K562 (cell line): ENCODE results near the gene RBP3. TPM values are rescaled to one million over a fixed set of nuclear protein-coding genes. Genes with fewer than 3 reads are reported as not detected.

ENCODE experiments used
- ATAC-seq: fragments of 200-7000 bp; cut with Tn5 transposase; 3 replicates; pipeline ENCODE4 v1.9.1; 2020; ENCODE audit warnings: moderate library complexity
- BruUV-seq: library from RNA; stranded (reverse); fragments of 400-500 nt; replicated peaks from 2 replicates; lab custom pipeline; 2021; lab: Mats Ljungman, UMichigan
- CTCF ChIA-PET: fragments of 300-600 bp; formaldehyde crosslinking; extraction: SDS; loops from one replicate; lab custom pipeline; 2021; ENCODE audit warnings: low intra/inter-chr PET ratio; lab: Yijun Ruan, JAX
- POLR2A ChIA-PET: fragments of 300-600, 350-650 bp; sonication (Branson Sonifier 250); formaldehyde crosslinking; extraction: SDS; loops from one replicate; lab custom pipeline; 2021; ENCODE audit warnings: antibody characterized with exemption, inconsistent platforms; lab: Yijun Ruan, JAX
- DNase-seq, 4 experiments: peaks; one replicate each; pipeline versions ENCODE4 v3.0.0 to v3.0.0-alpha.2; 2011 to 2018; ENCODE audit warnings: low spot score in 3 of 4, mixed read lengths in 3 of 4; ENCODE audit errors: extremely low read depth in 1 of 4
- FAIRE-seq: peaks from 2 replicates; lab custom pipeline; 2011; peaks lifted over from hg19 to GRCh38; lab: Jason Lieb, UNC
- H2AFZ ChIP-seq: 2 replicates; pipeline ENCODE4 v1.6.0; 2011; ENCODE audit warnings: low read depth, low read length, control low read depth, inconsistent platforms
- H3K27ac ChIP-seq: fragments of 200-600 bp; 3 replicates; pipeline ENCODE4 v1.8.0; 2011; ENCODE audit warnings: low read depth, mild to moderate bottlenecking, control low read depth, inconsistent platforms, low read length, moderate library complexity, mixed read lengths; ENCODE audit errors: extremely low read depth
- H3K27me3 ChIP-seq, 2 experiments: fragments of 300-600 bp in 1 of 2; 2 replicates in 1 of 2; 3 replicates in 1 of 2; pipeline versions ENCODE4 v1.6.0 to v1.8.0; 2011; ENCODE audit warnings: inconsistent platforms in 2 of 2, low read length in 2 of 2, mild to moderate bottlenecking in 1 of 2, mixed read lengths in 1 of 2, moderate library complexity in 1 of 2; ENCODE audit not compliant: control insufficient read depth in 2 of 2, insufficient read depth in 2 of 2
- H3K36me3 ChIP-seq: fragments of 300-600 bp; 3 replicates; pipeline ENCODE4 v1.8.0; 2011; ENCODE audit warnings: mild to moderate bottlenecking, low read length, inconsistent platforms; ENCODE audit not compliant: control insufficient read depth, insufficient read depth
- H3K4me1 ChIP-seq, 2 experiments: fragments of 200-600 bp in 1 of 2; replicated peaks in 1 of 2; 2 replicates in 1 of 2; 3 replicates in 1 of 2; pipeline versions ENCODE4 v1.5.1 to v1.8.0; 2011; ENCODE audit warnings: inconsistent platforms in 2 of 2, low read length in 2 of 2, mild to moderate bottlenecking in 1 of 2, mixed read lengths in 1 of 2, moderate library complexity in 1 of 2; ENCODE audit not compliant: control insufficient read depth in 2 of 2, insufficient read depth in 2 of 2
- H3K4me2 ChIP-seq: 2 replicates; pipeline ENCODE4 v1.6.1; 2011; ENCODE audit warnings: low read length, control low read depth, inconsistent platforms, mixed read lengths; ENCODE audit not compliant: insufficient read depth
- H3K4me3 ChIP-seq: fragments of 200-600 bp; sonication (generic), shearing (Covaris generic); 2 replicates; pipeline ENCODE4 v1.5.1; 2016; ENCODE audit warnings: control low read depth, inconsistent platforms
- H3K79me2 ChIP-seq: fragments of 200-600 bp; 3 replicates; pipeline ENCODE4 v1.8.0; 2011; ENCODE audit warnings: low read length, inconsistent platforms; ENCODE audit not compliant: control insufficient read depth, insufficient read depth
- H3K9ac ChIP-seq, 2 experiments: 2 replicates each; pipeline versions ENCODE4 v1.6.0 to v1.6.1; 2011; ENCODE audit warnings: low read depth in 2 of 2, low read length in 2 of 2, control low read depth in 1 of 2, inconsistent platforms in 1 of 2, mild to moderate bottlenecking in 1 of 2, mixed read lengths in 1 of 2; ENCODE audit not compliant: insufficient read depth in 1 of 2
- H3K9me1 ChIP-seq: one replicate; pipeline ENCODE4 v1.6.0; 2011; ENCODE audit warnings: inconsistent platforms, mild to moderate bottlenecking, low read length, moderate library complexity; ENCODE audit not compliant: control insufficient read depth, insufficient read depth
- H3K9me3 ChIP-seq: replicated peaks from 2 replicates; pipeline ENCODE4 v1.5.1; 2011; ENCODE audit warnings: low read depth, low read length, inconsistent platforms; ENCODE audit not compliant: control insufficient read depth, insufficient read depth
- H4K20me1 ChIP-seq: replicated peaks from 2 replicates; pipeline ENCODE4 v1.6.1; 2011; ENCODE audit warnings: low read length, inconsistent platforms, mixed read lengths; ENCODE audit not compliant: control insufficient read depth, insufficient read depth
- CTCFL ChIP-seq: IDR thresholded peaks from 2 replicates; pipeline ENCODE4 v1.6.1; 2011; ENCODE audit warnings: borderline replicate concordance, low read depth, mild to moderate bottlenecking, moderate library complexity, low read length; ENCODE audit not compliant: insufficient read depth, poor library complexity, severe bottlenecking
- ID3 ChIP-seq, 2 experiments: fragments of 250-450 bp in 1 of 2; fragments of 450-650 bp in 1 of 2; sonication (Bioruptor Pico) in 1 of 2; IDR thresholded peaks; 2 replicates each; pipeline versions ENCODE4 v1.6.1 to v1.8.0; 2016 to 2021; ENCODE audit warnings: mild to moderate bottlenecking in 2 of 2, moderate library complexity in 2 of 2, missing compliant biosample characterization in 1 of 2, missing genetic modification characterization in 1 of 2
- PBX2 ChIP-seq, 2 experiments: IDR thresholded peaks in 1 of 2; conservative IDR thresholded peaks in 1 of 2; 2 replicates each; pipeline ENCODE4 v1.6.1; 2016; ENCODE audit warnings: low read depth in 2 of 2, mild to moderate bottlenecking in 1 of 2, missing compliant biosample characterization in 1 of 2, missing genetic modification characterization in 1 of 2, moderate library complexity in 1 of 2
- ZNF316 ChIP-seq: fragments of 450-650 bp; IDR thresholded peaks from 2 replicates; pipeline ENCODE4 v1.6.1; 2016
- WGBS: fragments of 100-300 bp; shearing (Covaris generic); methylation state at CpG from one replicate; pipeline ENCODE4 v1.1.6; 2016; ENCODE audit warnings: low coverage, mixed read lengths; ENCODE audit not compliant: insufficient coverage; ENCODE audit errors: missing lambda C conversion rate; 5-methylcytosine and 5-hydroxymethylcytosine counted together
- in situ Hi-C: fragments of 300-500 bp; cut with MboI; formaldehyde crosslinking; loops from 4 replicates; pipeline ENCODE4 v1.15.0; 2018; ENCODE audit warnings: inconsistent platforms, mixed read lengths
- intact Hi-C: fragments of 100-400 bp; cut with micrococcal nuclease; formaldehyde crosslinking; loops from 2 replicates; pipeline ENCODE4 v1.14.2; 2022
- polyA plus RNA-seq, 8 experiments: library from polyadenylated mRNA; depleted of rRNA in 4 of 8; stranded (reverse) in 5 of 8; unstranded in 3 of 8; fragments of >200 nt; fragmentation: Nextera tagmentation in 2 of 8; fragmentation: Illumina TruSeq in 1 of 8; extraction: Ambion mirVana in 2 of 8; extraction: Trizol in 1 of 8; gene quantifications; 2 replicates each; pipeline versions ENCODE4 v1.2.1 to v1.2.3, GENCODE V29; 2011 to 2014; ENCODE audit warnings: inconsistent platforms in 1 of 8, missing spikeins in 1 of 8
- total RNA-seq, 7 experiments: library from RNA; depleted of rRNA in 6 of 7; stranded (reverse); fragments of >200 nt in 6 of 7; fragmentation: Illumina TruSeq in 2 of 7; extraction: Trizol in 2 of 7; gene quantifications; 2 replicates each; pipeline versions ENCODE4 v1.2.1 to v1.2.3, GENCODE V29; 2011 to 2021; ENCODE audit warnings: low replicate concordance in 1 of 7

RBP3 gene
- total and polyA plus RNA-seq, 9 of the 15 experiments (the other 6 are each of a cell fraction or from before 2014, with no cell fraction given): not detected

- no peak for TF ChIP-seq PBX2 (CRISPR knock-in tag; IDR thresholded peaks at IDR 0.05; ENCODE audit: low read depth)
- no peak for TF ChIP-seq PBX2 (tag; conservative IDR thresholded peaks at IDR 0.05; ENCODE audit: low read depth)
- TF ChIP-seq ID3 (CRISPR knock-in tag; IDR thresholded peaks at IDR 0.05): no peak
- TF ChIP-seq ID3 (tag; IDR thresholded peaks at IDR 0.05): no peak
These were observed 18.0 kb downstream of the RBP3 start (continued) for GRCh38 chr10:47366181-47366631.

GRCh38 chr10:47366731-47367460, 18.7 kb downstream of the RBP3 start:
- Histone ChIP-seq H2AFZ (no peak overlapping the region), H3K27me3 (peaks cover 54 to 81% of the 10 kb centered on the region in 2 experiments), H3K4me3 (no peak overlapping the region), H3K4me1 (peaks cover 0 to 2% of the 10 kb centered on the region in 2 experiments; a peak in 1 of 5 replicates), H3K9ac (no peak overlapping the region), H3K36me3 (no peaks in the 10 kb centered on the region), H3K9me1 (no peaks in the 10 kb centered on the region), H3K9me3 (no peaks in the 10 kb centered on the region), H4K20me1 (peaks cover 5% of the 10 kb centered on the region), H3K27ac (no peak overlapping the region), H3K79me2 (no peaks in the 10 kb centered on the region), H3K4me2 (no peak overlapping the region)
- in situ Hi-C loops (no loop called here), intact Hi-C loops (no loop called here)
- DNase-seq (no peak), ATAC-seq (no peak), FAIRE-seq (no peak)
- ChIA-PET POLR2A (interaction anchor here (1.4 kb wide), 1 partner anchor 13 kb away, joined by 4 read pairs; no protein-coding TSS in a partner anchor), CTCF (no interaction called here)
- TF ChIP-seq CTCFL: no peak
- TF ChIP-seq ZNF316: 0 out of 2 replicates have a peak, but pooled peaks have one; percentile 11
- 1% methylated on average over 8 of the region's 8 CpGs for WGBS
- no TSS peak for BruUV-seq
